Right lobe of liver (tissue), 4 donors: ENCODE results near the gene ZFP92.

Source experiments
- POLR2A ChIP-seq: fragments of 450-650 bp; IDR thresholded peaks from one replicate; pipeline ENCODE4 v1.6.1; 2017; ENCODE audit warnings: antibody characterized with exemption, mild to moderate bottlenecking
- TF ChIP-seq, protein P1 (sequence below), 4 donors: fragments of 200-600 bp in 3 of 4; fragments of 450-650 bp in 1 of 4; IDR thresholded peaks; one replicate each; pipeline versions ENCODE4 v1.5.1 to v1.8.0; 2016 to 2022; ENCODE audit warnings: antibody characterized with exemption in 4 of 4, mild to moderate bottlenecking in 2 of 4
- donor health status: DM: no; HTN: no; CAD: no.
- donor health status: DM: no; HTN: no; CAD: no.
- donor health status: DM: no; HTN: yes; CAD: no.

DNA sequence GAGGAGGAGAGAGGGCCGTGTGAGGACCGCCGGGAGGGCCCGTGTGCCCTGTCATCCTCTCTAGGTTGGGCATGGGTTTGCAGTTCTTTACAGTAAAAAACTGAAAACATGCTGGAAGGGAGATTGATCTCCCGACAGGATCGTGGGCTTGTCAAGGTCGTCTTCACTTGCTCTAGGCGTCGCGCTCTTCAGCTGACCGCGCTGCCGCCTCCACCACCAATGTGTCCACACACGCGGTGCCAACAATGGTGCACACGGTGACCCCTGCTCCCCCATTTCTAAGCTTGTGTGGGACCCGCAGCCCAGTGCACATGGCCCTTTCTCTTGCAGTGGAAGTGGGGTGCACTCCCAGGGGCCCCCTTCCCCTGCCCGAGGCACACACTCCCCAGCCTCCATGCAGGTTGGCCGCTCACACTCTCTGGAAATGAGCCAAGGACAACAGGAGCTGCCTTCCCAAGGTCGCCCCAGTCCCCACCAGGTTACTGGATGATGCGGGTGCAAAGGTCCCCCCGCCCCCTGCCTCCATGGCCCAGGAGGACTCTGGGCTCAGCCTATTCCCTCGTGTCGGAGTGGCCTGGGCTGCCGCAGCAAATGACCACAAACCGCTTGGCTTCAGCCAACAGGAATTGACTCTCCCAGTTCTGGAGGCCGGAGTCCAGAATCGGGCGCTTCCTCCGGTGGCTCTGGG, 1.7 kb upstream of the ZFP92 start:
- TF ChIP-seq, protein P1, sequence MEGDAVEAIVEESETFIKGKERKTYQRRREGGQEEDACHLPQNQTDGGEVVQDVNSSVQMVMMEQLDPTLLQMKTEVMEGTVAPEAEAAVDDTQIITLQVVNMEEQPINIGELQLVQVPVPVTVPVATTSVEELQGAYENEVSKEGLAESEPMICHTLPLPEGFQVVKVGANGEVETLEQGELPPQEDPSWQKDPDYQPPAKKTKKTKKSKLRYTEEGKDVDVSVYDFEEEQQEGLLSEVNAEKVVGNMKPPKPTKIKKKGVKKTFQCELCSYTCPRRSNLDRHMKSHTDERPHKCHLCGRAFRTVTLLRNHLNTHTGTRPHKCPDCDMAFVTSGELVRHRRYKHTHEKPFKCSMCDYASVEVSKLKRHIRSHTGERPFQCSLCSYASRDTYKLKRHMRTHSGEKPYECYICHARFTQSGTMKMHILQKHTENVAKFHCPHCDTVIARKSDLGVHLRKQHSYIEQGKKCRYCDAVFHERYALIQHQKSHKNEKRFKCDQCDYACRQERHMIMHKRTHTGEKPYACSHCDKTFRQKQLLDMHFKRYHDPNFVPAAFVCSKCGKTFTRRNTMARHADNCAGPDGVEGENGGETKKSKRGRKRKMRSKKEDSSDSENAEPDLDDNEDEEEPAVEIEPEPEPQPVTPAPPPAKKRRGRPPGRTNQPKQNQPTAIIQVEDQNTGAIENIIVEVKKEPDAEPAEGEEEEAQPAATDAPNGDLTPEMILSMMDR (IDR thresholded peaks at IDR 0.05): no peak
- TF ChIP-seq POLR2A: no peak
